Stimulated activated naive CD8-positive, alpha-beta T cell treated with anti-CD3 and anti-CD28 coated beads, Interleukin-15, Interleukin-2, amounts not matched to agents 100 U/mL and 50 U/mL, for 24 hours (primary cell): ENCODE measurements around the gene SPIN4.
"Not testable (repeated sequence)": the region's sequence is repeated elsewhere in the genome, so short reads cannot be mapped to it uniquely, and the experiment has no call there.

Source experiments
- ATAC-seq: fragments of 150-1000 bp; cut with Tn5 transposase; one replicate; pipeline ENCODE4 v1.10.0; 2021
- DNase-seq: peaks from one replicate; pipeline ENCODE4 v3.0.0; 2021

The SPIN4 gene

DNA sequence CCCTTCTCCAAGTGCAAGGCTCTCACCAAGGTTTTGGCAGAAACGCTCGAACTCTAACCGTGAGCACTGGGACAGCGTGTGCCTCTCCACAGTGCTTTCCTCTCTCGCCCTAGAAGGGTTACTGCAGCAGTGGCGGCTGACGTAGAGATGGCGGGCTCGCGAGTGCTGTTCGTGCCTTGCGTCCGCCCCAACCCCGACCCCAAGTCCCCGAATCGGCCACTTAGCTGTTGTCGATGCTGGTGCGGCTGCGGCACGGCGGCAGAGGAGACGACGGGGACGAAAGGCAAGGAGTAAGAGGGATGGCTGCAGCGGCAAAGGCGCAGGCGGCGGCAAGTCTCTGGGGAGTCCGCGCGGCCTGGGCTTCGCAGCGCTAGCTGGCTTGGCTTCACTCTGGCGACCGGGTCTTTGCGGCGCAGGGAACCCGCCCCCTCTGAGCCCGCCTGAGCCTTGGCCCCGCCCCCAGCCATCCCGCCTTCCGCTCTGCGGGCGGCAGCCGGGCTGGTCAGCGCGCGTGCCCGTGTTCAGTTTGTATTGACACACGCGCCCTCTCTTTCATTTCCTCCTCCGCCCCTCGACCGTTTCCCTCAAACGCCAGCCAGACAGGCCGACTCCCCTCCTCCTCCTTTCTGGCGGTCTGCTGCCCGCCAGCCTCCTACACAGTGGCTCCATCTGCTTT, at the start of gene SPIN4:
SPIN4 (minus strand) TSS at position 392 of the 676 bp plus-strand sequence. CDS start 513 bp downstream, outside the sequence.
- DNase-seq: peak; percentile 80
- ATAC-seq: peak; percentile 91

DNA sequence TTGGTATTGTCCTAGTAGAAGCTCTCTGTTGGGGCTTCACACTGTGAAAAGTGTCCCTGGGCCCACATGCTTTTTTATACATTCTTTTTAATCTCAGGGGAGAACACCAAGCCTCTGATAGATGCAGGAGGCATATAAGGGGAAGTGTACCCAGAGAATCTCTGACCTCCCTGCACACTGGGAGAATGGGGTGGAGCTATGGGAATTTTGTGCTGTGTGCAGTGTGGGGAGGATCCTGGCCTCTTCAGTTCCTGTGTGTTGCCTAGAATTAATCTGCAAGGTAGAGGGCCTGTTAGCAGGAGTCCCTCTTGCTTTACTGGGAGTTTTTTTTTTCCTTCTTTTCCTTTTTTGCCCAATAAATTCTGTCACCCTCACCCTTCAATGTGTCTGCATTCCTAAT, 49.2 kb upstream of the SPIN4 start:
- DNase-seq: no peak
- ATAC-seq: no peak

- no peak for DNase-seq
- no peak for ATAC-seq
Observed at GRCh38 chrX:63394872-63395271, 43.7 kb upstream of the SPIN4 start.

DNA sequence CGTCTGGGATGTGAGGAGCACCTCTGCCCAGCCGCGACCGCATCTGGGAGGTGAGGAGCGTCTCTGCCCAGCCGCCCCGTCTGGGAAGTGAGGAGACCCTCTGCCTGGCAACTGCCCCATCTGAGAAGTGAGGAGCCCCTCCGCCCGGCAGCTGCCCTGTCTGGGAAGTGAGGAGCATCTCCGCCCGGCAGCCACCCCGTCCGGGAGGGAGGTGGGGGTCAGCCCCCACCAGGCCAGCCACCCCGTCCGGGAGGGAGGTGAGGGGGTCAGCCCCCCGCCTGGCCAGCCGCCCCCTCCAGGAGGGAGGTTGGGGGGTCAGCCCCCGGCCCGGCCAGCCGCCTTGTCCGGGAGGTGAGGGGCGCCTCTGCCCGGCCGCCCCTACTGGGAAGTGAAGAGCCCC, 42.0 kb upstream of the SPIN4 start:
- not testable (repeated sequence) for ATAC-seq

GRCh38 chrX:63387411-63387810, 36.3 kb upstream of the SPIN4 start:
- ATAC-seq: no peak

More for the DNA sequence above, 42.0 kb upstream of the SPIN4 start:
- not testable (repeated sequence) for DNase-seq

DNA sequence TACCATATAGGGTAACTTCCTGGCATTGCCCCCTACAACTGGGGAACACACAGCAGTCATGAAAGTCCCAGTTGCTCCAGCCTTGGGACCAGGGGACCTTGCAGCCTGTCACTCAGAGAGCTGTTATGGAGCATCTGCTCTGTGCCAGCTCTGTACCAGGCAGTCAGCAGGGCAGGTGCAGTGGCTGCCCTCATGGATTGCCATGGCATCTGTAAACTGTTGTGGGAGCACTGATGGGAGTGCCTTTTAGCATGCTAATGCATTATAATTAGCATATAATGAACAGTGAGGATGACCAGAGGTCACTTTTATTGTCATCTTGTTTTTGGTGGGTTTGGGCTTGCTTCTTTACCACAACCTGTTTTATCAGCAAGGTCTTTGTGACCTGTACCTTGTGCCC, 33.1 kb upstream of the SPIN4 start:
- ATAC-seq, DNase-seq: not testable (repeated sequence)

More at GRCh38 chrX:63387411-63387810, 36.3 kb upstream of the SPIN4 start:
- DNase-seq: no peak

DNA sequence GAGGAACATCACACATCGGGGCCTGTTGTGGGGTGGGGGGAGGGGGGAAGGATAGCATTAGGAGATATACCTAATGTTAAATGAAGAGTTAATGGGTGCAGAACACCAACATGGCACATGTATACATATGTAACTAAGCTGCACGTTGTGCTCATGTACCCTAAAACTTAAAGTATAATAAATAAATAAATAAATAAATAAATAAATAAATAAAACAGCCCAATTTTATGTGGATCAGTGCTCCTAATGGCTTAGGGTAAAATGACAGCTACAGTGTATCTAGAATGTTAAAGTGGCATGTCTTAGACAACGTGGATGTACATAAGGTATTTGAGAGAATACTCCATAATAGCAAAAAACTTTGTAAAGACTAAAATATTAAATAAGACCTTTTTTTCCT, 21.9 kb upstream of the SPIN4 start:
- not testable (repeated sequence) for ATAC-seq, DNase-seq

DNA sequence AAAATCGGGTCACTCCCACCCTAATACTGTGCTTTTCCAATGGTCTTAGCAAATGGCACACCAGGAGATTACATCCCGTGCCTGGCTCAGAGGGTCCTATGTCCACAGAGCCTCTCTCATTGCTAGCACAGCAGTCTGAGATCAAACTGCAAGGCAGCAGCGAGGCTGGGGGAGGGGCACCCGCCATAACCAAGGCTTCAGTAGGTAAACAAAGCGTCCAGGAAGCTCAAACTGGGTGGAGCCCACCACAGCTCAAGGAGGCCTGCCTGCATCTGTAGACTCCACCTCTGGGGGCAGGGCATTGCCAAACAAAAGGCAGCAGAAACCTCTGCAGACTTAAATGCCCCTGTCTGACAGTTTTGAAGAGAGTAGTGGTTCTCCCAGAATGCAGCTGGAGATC, 16.6 kb upstream of the SPIN4 start:
- ATAC-seq, DNase-seq: not testable (repeated sequence)

DNA sequence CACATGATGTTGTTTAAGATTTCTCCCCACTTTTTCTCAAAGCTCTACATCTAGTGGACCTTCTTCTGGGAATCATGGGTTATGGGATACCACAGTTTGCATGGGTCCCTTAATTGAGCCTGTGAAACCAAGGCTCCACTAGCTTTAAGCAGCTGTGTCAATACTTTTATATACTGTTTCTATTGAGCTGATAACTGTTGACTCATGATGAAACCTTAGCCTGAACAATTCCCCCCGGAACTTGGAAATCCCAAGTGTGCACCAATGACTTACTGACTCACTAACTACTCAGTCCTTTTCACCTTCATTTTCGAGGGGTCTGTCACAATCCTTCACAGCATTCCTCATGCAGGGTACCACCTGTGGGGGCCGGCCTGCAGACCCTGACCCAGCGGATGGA, 12.7 kb upstream of the SPIN4 start:
- no peak for ATAC-seq

GRCh38 chrX:63361494-63361893, 10.4 kb upstream of the SPIN4 start:
- DNase-seq (no peak), ATAC-seq (no peak)

More for the DNA sequence above, 12.7 kb upstream of the SPIN4 start:
- no peak for DNase-seq

GRCh38 chrX:63354484-63354883, 3.4 kb upstream of the SPIN4 start:
- DNase-seq: no peak
- ATAC-seq: no peak

DNA sequence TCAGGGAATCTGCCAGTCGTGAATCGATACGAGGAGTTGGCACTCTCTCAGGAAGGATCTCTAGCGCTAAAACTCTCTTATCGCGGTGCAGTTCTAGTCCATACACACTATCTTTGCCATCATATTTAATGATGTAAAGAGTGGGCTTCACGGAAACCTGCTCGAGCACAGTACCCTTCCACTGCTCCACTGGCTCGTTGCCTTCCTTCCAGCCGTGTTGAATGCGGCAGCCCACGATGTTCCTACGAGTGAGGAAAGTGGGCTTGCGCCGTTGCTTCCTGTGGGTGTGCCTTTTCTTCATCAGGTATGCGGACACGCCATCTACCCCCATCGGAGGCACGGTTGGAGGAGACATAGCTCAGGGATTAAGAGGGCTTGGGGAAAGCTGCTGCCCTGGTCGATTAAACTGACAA, 661 bp downstream of the SPIN4 start:
- DNase-seq (peak; percentile 22), ATAC-seq (peak; percentile 34)

DNA sequence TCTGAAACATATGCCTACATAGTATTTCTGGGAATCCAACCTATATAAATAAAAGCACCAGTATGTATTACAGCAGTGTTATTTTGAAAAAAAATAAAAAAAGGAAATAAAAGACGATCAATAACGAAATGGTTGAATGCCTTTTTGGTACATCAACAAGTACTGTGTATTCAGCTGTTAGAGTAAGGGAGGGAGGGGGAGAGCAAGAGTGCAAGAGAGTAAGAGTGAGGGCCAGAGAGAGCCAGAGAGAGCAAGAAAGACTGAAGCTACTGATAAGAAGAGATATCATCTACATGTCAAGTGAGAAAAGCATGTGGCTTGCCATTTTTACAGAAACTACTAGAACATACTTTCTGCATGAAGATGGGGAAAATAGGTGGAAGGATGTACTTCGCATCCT, 1.8 kb downstream of the SPIN4 start:
- DNase-seq (no peak), ATAC-seq (no peak)

- ATAC-seq (no peak), DNase-seq (peak; percentile 7)
Observed at GRCh38 chrX:63330681-63331080, 20.5 kb downstream of the SPIN4 start.

DNA sequence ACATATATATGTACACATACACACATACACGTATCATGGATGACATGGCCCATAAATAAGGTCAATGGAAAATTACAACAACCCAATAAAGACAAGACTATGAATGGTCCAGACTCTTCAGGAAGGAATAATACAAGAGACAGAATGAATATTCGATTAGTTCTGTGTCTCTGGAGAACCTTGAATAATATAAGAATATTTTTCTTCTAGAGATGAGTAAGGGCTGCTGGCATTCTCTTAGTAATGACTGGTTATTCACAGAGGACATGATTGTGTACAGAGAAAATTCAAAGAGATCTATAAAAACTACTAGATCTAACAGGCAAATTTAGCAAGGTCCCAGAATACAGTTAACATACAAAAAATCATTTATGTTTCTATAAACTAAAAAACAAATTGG, 23.3 kb downstream of the SPIN4 start:
- no peak for DNase-seq
- ATAC-seq: no peak

- DNase-seq: no peak
Observed at GRCh38 chrX:63299596-63299995, 51.5 kb downstream of the SPIN4 start.

More at GRCh38 chrX:63299596-63299995, 51.5 kb downstream of the SPIN4 start:
- ATAC-seq: no peak
